GM21723 (cell line): ENCODE results near the gene SLC22A23.

Source experiments
- ATAC-seq: cut with Tn5 transposase; IDR thresholded peaks from one replicate; pipeline ENCODE4 v1.9.1; 2021; ENCODE audit warnings: mild to moderate bottlenecking, moderate library complexity; ENCODE audit not compliant: unreplicated experiment

The SLC22A23 gene

DNA sequence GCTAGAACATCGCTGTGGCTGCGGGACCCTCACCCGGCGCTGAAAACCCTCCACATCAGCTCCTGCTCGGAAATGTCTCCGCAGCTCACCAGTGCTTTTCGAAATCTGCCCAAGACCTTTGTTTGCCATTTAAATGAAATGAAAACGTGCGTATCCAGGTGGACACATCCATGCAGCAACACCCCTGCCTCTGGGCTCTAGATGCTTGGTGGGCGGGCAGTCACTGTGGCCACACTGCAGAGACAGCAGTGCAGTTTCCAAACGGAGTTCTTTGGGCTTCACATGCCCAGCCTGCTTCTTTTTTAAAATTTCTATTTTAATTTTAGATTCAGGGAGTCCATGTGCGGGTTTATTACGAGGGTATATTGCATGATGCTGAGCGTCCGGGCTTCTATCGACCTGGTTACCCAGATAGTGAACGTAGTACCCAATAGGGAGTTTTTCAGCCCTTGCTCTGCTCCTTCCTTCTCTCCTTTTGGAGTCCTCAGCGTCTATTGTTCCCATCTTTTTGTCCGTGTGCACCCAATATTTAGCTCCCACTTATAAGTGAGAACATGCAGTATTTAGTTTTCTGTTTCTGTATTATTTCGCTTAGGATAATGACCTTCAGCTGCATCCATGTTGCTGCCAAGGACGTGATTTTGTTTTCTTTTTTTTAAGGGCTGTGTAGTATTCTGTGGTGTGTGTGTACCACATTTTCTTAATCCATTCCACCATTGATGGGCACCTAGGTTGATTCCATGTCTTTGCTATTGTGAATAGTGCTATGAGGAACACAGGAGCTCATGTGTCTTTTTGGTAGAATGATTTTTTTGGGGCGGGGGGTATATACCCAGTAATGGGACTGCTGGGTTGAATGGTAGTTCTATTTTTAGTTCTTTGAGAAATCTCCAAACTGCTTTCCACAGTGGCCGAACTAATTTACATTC, 224.6 kb downstream of the SLC22A23 start:
- ATAC-seq, result no peak

DNA sequence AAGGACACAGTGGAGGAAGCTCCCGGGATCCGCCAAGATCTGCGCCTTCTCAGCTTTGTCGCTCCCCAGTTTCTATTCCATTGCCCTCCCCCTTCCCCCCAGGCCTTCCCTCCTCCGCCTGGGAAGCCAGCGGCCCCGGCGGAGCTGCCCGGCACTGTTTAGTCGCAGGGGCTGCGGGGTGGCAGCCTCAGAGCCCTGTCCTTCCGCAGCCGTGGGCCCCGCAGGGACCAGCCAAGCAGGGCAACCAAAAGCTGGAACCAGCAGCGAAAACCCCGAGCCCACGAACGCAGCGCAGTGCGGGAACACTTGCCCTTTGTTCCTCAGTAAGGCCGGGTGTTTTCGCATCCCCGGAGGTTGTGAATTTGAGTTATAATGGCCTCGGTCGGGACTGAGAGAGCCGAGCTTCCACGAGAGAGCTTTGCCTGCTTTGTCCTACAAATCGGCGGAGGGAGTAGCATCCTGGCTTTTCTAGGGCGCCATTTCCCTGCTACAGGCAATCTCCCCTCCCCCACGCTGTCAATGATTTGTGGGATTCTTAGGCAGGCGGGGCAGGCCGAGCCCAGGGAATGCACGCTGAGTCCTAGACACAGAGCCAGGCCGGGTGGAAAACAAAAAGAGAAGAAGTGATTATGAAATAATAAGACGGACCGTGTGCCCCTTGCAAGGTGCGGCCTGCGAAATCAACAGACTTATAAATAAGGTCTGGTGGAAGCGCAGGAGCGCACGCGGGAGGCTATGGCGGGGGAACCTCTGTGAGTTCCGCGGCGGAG, 225.4 kb downstream of the SLC22A23 start:
- no peak for ATAC-seq

DNA sequence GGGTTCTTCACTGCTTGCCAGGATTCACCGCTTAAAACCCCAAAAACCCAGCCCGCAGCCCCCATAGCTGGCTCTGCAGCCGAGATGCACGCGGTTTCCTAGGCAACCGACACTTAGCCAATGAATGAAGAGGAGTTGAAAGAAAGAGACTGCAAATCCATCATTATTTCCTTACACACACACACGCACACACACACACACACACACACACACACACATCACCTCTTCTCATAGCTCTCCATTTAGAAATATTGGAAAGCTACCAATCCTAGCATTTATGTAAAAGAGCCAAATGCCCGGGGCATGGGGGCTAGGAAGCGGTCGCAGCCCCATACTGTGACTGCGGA, 226.0 kb downstream of the SLC22A23 start:
- no peak for ATAC-seq

DNA sequence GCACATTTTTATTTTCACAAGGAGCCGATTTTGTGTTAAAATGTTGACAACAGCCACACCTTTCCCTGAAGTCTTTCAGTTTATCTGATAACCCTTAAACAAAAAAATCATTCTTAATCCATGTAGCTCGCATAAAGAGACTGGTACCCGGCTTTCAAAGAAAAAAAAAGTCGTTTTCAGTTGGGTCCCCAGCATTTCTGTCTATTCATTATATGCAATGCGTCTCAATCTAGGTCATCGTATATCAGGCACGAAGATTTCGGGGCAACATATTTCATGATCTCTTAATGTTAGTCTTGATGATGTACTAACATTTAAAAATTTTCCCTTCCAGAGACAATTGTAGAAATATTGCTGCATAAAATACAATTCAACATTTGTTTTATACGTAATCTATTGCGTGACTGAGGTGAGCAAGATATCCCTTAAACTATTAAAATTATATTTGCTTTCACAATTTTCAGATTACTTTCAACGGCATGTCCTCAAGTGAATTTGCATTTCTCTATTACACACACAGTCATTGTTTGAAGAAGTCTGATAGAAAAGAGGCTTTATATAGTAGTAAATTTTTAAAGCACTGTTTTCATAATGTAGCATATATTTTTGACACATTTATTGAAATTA, 226.5 kb downstream of the SLC22A23 start:
- ATAC-seq, result no peak

DNA sequence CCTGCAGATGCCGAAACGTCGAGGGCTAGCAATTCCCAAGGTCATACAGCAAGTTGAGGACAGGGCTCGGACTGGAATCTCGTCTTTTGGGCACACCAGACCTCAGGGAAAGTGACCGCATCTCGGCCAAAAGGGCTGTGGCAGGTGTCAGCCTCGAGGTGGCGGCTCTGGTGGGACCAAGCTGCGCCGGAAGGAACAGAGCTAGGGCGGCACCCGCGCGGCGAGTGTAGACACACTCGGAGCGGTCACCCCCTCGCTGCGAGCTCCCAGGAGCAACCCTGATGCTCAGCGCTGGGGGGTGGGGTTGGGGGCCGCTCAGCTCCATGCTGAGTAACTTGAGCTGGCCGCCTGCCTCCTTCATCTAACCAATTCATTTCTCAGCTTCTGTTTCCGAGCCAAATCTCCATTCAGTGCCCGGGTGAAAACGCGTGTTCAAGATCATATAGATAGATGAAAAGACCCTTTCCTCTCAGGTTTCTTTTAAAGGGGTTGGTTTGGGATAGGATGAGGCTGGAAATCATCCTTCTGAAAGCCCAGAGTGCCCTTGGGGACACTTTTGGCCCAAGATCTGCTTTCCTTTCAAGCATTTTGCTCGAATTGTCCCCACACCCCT, 227.2 kb downstream of the SLC22A23 start:
- ATAC-seq, result no peak

DNA sequence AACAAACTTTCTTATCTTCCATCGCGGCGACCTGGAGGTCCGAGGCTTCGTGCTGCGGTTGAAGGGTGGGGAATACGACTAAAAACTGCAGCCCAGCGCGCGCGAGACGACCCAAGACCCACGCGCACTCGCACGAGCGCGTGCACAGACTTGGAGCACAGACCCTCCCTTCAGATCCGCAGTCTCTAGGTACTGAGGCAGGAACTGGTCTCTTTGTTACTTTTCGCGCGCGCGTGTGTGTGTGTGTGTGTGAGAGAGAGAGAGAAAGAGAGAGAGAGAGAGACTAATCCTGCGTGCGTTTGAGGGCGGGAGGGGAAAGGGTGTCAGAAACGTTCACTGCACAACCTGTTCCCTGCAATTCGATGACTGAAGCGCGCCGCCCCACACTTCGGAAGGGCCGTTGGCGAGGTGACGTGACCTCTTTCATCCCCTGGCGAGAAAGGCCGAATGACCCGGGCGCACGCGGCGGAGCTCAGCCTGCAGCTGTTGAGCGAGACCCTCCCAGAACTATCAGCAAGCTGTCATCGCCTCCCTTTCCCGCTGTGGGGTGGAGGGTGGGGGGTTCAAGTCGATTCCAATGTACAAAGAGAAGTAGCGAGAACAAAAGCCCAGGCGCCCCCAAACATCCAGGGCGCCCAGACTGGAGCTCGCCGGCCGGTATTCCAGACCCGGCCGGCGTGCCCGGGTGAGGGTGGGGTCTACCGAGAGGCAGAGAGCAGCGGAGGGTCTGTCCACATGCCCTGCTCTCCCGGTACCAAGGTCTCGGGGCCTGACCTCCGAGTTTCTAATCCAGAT, 227.9 kb downstream of the SLC22A23 start:
- no peak for ATAC-seq

DNA sequence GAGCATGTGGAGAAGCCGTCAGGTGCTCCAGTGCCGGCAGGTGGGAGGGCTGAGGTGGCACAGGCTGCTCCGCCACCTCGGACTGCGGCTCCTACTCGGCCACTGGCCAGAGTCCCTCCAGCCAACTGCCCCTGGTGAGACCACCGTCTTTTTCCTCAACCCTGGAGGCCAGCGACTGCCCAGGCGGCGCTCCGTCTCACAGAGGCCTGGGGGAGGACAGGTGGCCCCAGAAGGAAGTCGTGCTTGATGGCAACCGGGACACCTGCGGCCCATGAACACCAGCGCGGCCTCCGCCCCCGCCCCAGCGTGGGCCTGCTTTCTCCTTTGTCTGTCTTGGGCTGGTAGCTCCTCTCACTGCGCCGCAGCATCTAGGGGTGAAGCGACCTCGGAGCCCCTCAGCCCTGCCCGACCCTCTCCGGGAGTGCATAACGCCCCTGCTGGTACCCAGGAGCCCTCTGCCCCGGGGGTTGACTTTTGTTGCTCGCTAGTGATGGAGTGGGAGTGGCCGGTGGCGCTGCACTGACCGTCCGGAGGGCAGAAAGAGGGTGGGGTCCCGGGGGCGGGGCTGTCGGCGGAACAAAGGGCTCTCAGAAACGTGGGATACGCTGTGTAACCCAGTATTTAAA, 228.7 kb downstream of the SLC22A23 start:
- ATAC-seq, result peak; percentile 36

DNA sequence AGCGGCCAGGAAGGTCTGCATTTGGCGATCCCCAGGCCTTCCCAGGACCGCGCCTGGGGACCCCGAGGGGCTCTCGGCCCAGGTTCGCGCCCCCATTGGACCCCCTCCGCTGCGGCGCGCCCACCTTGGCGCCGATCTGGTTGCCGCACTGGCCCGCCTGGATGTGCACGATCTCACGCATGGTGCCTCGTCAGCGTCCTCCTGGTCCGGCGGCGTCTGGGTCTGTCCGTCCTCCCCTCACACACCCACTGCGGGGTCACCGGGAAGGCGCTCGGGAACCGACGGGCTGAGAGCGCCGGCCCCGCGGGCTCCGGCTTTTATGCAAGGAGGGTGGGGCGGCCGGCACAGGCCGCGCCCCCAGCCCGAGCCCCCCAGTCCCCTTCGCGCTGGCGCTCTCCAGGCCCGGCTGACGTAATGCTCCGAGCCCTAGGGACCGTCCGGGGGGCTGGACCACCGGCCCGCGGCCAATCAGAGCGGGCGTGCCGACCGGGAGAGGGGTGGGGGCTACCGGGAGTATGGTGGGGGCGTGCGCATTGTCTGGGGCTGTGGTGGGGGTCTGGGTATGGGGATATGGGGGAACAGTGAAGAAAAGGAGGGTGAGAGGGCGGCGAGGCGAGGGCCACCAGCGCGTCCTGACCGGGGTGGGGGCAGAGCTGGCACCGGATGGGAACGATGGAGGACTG, 229.3 kb downstream of the SLC22A23 start, which contains the start of gene TUBB2B:
TSS of gene TUBB2B (minus strand) at position 291 of the 683 bp plus-strand sequence. CDS start at position 181, 110 bp downstream.
- ATAC-seq, result no peak

DNA sequence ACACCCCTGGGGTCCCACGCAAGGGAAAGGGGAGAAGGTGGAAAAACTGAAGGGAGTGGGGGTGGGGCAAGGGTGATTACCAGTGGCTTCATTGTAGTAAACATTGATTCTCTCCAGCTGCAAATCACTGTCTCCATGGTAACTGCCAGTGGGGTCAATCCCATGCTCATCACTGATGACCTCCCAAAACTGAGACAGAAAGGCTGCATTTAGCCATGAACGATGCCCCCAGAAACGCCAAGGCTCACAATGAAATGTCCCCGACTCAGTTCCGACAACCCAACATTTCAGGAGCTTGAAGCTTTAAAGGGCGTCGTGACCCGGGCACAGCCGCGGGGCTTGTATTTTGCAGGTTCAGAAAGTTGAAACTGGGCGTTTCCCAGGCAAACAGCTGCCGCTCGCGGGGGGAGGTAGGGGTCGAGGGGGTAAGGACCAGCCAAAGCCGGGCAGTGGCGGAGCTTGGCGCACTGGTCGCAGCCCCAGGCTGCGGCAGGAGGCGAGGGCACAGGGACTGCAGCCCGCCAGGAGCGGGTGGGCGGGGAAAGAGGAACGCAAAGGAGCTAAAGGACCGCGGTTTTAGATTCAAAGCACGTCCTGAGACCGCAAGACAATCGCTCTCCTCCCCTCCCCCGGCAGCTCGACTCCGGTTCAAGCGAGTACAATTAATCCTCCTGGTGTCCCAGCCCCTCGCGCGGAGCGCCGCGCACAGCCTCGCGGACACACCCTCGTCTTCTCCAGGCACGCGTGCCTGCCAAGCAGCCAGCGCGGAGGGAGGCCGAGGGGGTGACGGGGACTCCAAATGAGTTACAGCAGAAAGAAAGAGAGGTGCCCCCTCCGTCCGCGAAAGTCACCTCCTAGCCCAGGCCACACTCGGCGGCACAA, 230.1 kb downstream of the SLC22A23 start:
- no peak for ATAC-seq

DNA sequence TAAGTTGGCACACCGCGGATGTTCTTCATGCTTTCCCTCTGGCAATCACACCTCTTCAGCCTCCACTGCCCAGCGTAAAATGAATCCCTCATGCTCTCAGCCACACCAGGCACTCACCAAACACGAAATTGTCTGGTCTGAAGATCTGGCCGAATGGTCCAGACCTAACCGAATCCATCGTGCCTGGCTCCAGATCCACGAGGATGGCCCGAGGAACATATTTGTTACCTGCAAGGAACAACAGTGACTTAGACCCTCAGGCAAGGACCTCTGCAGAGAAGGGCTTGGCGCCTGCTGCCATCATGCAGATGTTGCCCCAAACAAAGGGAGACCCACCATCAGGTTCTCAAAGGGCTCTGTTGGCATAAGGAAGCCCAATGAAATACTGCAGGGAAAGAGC, 230.8 kb downstream of the SLC22A23 start:
- no peak for ATAC-seq

DNA sequence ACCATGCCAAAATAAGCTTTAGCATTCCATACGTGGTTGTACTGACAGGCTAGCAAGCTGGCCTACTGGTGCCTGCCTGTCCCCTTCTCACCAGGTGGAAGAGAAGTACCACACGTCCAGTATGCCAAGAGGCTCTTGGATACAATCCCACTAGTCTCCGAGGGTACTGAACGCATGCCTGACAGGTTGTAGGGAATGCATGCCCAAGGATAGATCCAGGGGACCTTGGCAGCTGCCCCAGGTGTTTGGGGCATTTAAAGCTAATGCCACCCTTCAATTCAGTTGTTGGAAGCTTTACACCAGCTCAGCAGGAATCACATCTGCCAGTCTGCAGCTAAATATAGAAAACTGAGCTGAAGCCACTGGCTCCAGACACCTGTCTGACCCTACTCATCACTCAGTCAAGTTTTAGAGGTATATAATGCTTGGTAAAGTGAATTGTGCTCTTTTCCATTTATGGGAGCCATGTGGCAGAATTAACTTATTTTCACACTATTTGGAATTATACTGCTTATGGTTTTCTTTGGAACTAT, 234.3 kb downstream of the SLC22A23 start:
- no peak for ATAC-seq

DNA sequence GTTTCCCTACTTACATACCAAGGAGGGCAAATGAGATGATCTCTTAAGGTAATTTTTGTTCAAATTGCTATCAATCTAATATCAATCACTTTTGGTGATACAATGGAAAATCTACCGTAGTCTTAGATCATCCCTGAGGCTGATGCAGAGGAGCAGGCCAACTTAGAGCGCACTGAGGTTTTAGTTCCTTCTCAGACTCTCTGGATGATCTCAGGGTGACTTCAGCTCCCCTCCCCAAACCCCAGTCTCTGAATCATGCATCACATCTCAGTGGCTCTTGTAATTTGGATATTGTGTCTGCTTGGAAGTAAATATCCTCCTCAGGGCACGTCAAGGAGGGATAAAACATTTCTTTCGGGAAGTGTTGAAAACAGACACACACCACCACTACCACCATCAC, 235.3 kb downstream of the SLC22A23 start:
- ATAC-seq, result no peak

DNA sequence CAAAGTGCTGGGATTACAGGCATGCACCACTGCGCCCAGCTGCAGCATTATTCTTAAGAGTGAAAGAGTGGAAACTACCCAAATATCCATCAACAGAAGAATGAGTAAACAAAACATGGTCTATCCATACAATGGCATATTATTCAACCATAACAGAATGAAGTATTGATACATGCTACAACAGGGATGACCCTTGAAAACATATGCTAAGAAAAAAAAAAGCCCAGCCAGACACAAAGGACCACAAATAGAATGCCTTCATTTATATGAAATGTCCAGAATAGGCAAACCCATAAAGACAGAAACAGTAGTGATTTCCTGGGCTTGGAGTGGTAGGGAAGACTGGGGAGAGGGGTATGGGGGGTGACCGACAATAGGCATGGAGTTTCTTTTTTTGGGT, 236.5 kb downstream of the SLC22A23 start:
- no peak for ATAC-seq
